Measurements from ENCODE around the gene HNRNPA1.

DNA sequence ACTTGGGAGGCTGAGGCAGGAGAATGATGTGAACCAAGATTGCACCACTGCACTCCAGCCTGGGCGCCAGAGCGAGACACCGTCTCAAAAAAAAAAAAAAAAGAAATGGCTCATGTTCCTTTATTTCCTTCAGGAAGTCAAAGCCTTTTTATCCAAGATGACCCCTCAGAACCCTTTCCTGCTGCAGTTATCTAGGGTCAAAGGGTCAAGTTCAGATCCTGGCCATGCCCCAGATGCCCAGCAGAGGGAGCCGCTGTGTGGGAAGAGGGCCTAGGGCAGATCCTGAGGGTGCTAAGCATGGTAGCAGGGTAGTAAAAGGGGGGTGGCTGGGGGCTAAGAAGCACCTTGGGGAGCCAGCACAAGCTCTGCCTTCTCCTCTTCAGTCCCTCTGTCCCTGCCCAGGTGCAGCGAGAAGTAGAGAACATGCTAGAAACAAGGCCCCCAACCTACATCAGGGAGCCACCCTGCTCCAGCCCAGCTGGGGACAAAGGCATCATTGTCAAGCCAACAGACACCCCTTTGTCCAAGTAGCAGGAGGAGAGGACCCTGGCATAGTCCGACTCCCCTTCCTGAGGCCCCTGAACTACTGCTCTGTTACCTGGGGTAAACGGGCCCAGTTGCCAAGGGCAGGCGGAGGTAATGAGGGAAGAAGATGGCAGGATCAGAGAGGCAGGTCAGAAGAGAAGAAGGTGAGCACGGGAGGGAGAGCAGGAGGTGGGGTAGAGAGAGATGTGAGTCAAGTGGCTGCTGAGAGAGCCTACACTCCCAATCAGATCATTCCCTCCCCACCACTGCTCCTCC is 13.8 kb downstream of the HNRNPA1 start:
- TF ChIP-seq, protein P1, sequence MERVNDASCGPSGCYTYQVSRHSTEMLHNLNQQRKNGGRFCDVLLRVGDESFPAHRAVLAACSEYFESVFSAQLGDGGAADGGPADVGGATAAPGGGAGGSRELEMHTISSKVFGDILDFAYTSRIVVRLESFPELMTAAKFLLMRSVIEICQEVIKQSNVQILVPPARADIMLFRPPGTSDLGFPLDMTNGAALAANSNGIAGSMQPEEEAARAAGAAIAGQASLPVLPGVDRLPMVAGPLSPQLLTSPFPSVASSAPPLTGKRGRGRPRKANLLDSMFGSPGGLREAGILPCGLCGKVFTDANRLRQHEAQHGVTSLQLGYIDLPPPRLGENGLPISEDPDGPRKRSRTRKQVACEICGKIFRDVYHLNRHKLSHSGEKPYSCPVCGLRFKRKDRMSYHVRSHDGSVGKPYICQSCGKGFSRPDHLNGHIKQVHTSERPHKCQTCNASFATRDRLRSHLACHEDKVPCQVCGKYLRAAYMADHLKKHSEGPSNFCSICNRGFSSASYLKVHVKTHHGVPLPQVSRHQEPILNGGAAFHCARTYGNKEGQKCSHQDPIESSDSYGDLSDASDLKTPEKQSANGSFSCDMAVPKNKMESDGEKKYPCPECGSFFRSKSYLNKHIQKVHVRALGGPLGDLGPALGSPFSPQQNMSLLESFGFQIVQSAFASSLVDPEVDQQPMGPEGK (CRISPR knock-in tag; IDR thresholded peaks at IDR 0.05; ENCODE audit: borderline replicate concordance) = no peak
- TF ChIP-seq ZFP30 (CRISPR knock-in tag; IDR thresholded peaks at IDR 0.05) (no peak), ZNF70 (CRISPR knock-in tag; IDR thresholded peaks at IDR 0.05) (no peak), PPARA (CRISPR knock-in tag; IDR thresholded peaks at IDR 0.05; ENCODE audit: borderline replicate concordance) (no peak), GLIS3 (CRISPR knock-in tag; IDR thresholded peaks at IDR 0.05) (no peak), TCF4 (CRISPR knock-in tag; IDR thresholded peaks at IDR 0.05; ENCODE audit: borderline replicate concordance) (no peak), ZC3H10 (CRISPR knock-in tag; IDR thresholded peaks at IDR 0.05) (no peak), RARB (CRISPR knock-in tag; IDR thresholded peaks at IDR 0.05) (no peak)
- TF ChIP-seq, protein P2, sequence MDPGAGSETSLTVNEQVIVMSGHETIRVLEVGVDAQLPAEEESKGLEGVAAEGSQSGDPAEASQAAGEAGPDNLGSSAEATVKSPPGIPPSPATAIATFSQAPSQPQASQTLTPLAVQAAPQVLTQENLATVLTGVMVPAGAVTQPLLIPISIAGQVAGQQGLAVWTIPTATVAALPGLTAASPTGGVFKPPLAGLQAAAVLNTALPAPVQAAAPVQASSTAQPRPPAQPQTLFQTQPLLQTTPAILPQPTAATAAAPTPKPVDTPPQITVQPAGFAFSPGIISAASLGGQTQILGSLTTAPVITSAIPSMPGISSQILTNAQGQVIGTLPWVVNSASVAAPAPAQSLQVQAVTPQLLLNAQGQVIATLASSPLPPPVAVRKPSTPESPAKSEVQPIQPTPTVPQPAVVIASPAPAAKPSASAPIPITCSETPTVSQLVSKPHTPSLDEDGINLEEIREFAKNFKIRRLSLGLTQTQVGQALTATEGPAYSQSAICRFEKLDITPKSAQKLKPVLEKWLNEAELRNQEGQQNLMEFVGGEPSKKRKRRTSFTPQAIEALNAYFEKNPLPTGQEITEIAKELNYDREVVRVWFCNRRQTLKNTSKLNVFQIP (CRISPR knock-in tag; IDR thresholded peaks at IDR 0.05; ENCODE audit: borderline replicate concordance, low read depth) = no peak

Data from SK-N-SH treated with all-trans-retinoic acid at 6 μM for 48 hours (cell line).